GM23248 (cell line): ENCODE results near the gene RPRD1B. TPM values are rescaled to one million over a fixed set of nuclear protein-coding genes. Genes with fewer than 3 reads are reported as not detected.

ENCODE experiments used
- DNase-seq: peaks from one replicate; pipeline ENCODE4 v3.0.0-alpha.2; 2015
- H2AFZ ChIP-seq: fragments of 200-600 bp; sonication (generic); 2 replicates; pipeline ENCODE4 v1.6.1; 2016; ENCODE audit warnings: antibody characterized with exemption
- H3F3A ChIP-seq: fragments of 200-600 bp; sonication (generic); 2 replicates; pipeline ENCODE4 v1.6.1; 2016; ENCODE audit warnings: mild to moderate bottlenecking, antibody characterized with exemption, mixed run types; ENCODE audit not compliant: insufficient read depth
- H3K27ac ChIP-seq: fragments of 200-600 bp; sonication (generic); 2 replicates; pipeline ENCODE4 v1.5.1; 2016; ENCODE audit warnings: mild to moderate bottlenecking
- H3K27me3 ChIP-seq: fragments of 200-600 bp; sonication (generic); replicated peaks from 2 replicates; pipeline ENCODE4 v1.6.1; 2016; ENCODE audit warnings: mild to moderate bottlenecking; ENCODE audit not compliant: insufficient read depth
- H3K36me3 ChIP-seq: fragments of 200-600 bp; sonication (generic); 2 replicates; pipeline ENCODE4 v1.6.1; 2016; ENCODE audit warnings: low read depth, mild to moderate bottlenecking
- H3K4me1 ChIP-seq: fragments of 200-600 bp; sonication (generic); 2 replicates; pipeline ENCODE4 v1.6.1; 2016; ENCODE audit warnings: mild to moderate bottlenecking; ENCODE audit not compliant: insufficient read depth
- H3K4me2 ChIP-seq: fragments of 200-600 bp; sonication (generic); one replicate; pipeline ENCODE4 v1.6.1; 2016; ENCODE audit warnings: mild to moderate bottlenecking; ENCODE audit not compliant: unreplicated experiment
- H3K4me3 ChIP-seq: fragments of 200-600 bp; sonication (generic); 2 replicates; pipeline ENCODE4 v1.5.1; 2016; ENCODE audit warnings: mild to moderate bottlenecking
- H3K79me2 ChIP-seq: fragments of 200-600 bp; sonication (generic); 2 replicates; pipeline ENCODE4 v1.6.1; 2016; ENCODE audit warnings: mild to moderate bottlenecking; ENCODE audit not compliant: insufficient read depth
- H3K9ac ChIP-seq: fragments of 200-600 bp; sonication (generic); 2 replicates; pipeline ENCODE4 v1.6.1; 2016; ENCODE audit warnings: mild to moderate bottlenecking
- H3K9me2 ChIP-seq: fragments of 200-600 bp; sonication (generic); 2 replicates; pipeline ENCODE4 v1.6.1; 2016; ENCODE audit warnings: mixed run types, mild to moderate bottlenecking, moderate library complexity; ENCODE audit not compliant: insufficient read depth
- H3K9me3 ChIP-seq: fragments of 200-600 bp; sonication (generic); one replicate; pipeline ENCODE4 v1.6.1; 2017; ENCODE audit warnings: low read depth
- H4K20me1 ChIP-seq: fragments of 200-600 bp; sonication (generic); 2 replicates; pipeline ENCODE4 v1.6.0; 2016; ENCODE audit not compliant: insufficient read depth
- EZH2 ChIP-seq: fragments of 200-600 bp; sonication (generic); IDR thresholded peaks from 2 replicates; pipeline ENCODE4 v1.6.1; 2018; ENCODE audit warnings: antibody characterized with exemption, mild to moderate bottlenecking; ENCODE audit not compliant: insufficient read depth, poor library complexity, severe bottlenecking
- EZH2phosphoT487 ChIP-seq: fragments of 200-600 bp; sonication (generic); IDR thresholded peaks from 2 replicates; pipeline ENCODE4 v1.6.1; 2018; ENCODE audit warnings: antibody characterized with exemption, moderate library complexity, mild to moderate bottlenecking, low read depth; ENCODE audit not compliant: insufficient read depth
- WGBS, 2 experiments: methylation state at CpG; one replicate each; pipeline ENCODE4 v1.1.6; 2015 to 2017; ENCODE audit warnings: low lambda C conversion rate in 2 of 2, low coverage in 1 of 2; ENCODE audit errors: missing lambda C conversion rate in 2 of 2; 5-methylcytosine and 5-hydroxymethylcytosine counted together
- in situ Hi-C: fragments of 300-500 bp; cut with MboI; formaldehyde crosslinking; loops from 2 replicates; pipeline ENCODE4 v1.15.0; 2020
- polyA plus RNA-seq: library from polyadenylated mRNA; unstranded; fragments of >200 nt; fragmentation: Nextera tagmentation; extraction: Ambion mirVana; gene quantifications from 2 replicates; pipeline ENCODE4 v1.2.1, GENCODE V29; 2016
- total RNA-seq: library from RNA; depleted of rRNA; stranded (reverse); fragments of >200 nt; shearing (Covaris generic); gene quantifications from 2 replicates; pipeline ENCODE4 v1.2.3, GENCODE V29; 2014

Gene RPRD1B
- total and polyA plus RNA-seq, 2 experiments from 2014 or later: 13.5 to 15.6 TPM

GRCh38 chr20:38130687-38131587 is 97.4 kb downstream of the RPRD1B start:
- Histone ChIP-seq H3K36me3 (no peaks in the 10 kb centered on the region), H2AFZ (no peak overlapping the region), H3K4me1 (peaks cover 27% of the 10 kb centered on the region)

GRCh38 chr20:38131588-38132121 is 98.1 kb downstream of the RPRD1B start:
- Histone ChIP-seq H3K36me3 (no peaks in the 10 kb centered on the region), H2AFZ (no peak overlapping the region), H3K27me3 (no peaks in the 10 kb centered on the region), H3K4me3 (no peak overlapping the region), H3K9ac (no peak overlapping the region), H4K20me1 (no peaks in the 10 kb centered on the region), H3F3A (peaks cover 18% of the 10 kb centered on the region), H3K9me2 (no peaks in the 10 kb centered on the region), H3K4me2 (no peak overlapping the region), H3K79me2 (no peaks in the 10 kb centered on the region), H3K4me1 (peaks cover 25% of the 10 kb centered on the region), H3K9me3 (no peaks in the 10 kb centered on the region), H3K27ac (no peak overlapping the region)
- DNase-seq: no peak
- in situ Hi-C loops: no loop called here
- TF ChIP-seq EZH2phosphoT487 (no peak), EZH2 (no peak)
- 94% methylated on average over 3 of the region's 3 CpGs for WGBS, 2 experiments

More at GRCh38 chr20:38130687-38131587, 97.4 kb downstream of the RPRD1B start:
- Histone ChIP-seq H3K27ac (no peak overlapping the region), H3K4me2 (no peak overlapping the region), H3K9me2 (no peaks in the 10 kb centered on the region), H3K27me3 (no peaks in the 10 kb centered on the region), H4K20me1 (no peaks in the 10 kb centered on the region), H3K9ac (no peak overlapping the region), H3K79me2 (no peaks in the 10 kb centered on the region), H3K9me3 (no peaks in the 10 kb centered on the region), H3K4me3 (no peak overlapping the region), H3F3A (peaks cover 21% of the 10 kb centered on the region)
- no peak for DNase-seq
- 94% methylated on average over 18 to 19 of the region's 19 CpGs for WGBS, 2 experiments
- in situ Hi-C loops: no loop called here
- TF ChIP-seq EZH2 (no peak), EZH2phosphoT487 (no peak)

- H3K36me3 ChIP-seq: no peaks in the 10 kb centered on the region; the same call in 1 of the 2 replicates
- H3K9me2 ChIP-seq: no peaks in the 10 kb centered on the region
- no peaks in the 10 kb centered on the region for H3K79me2 ChIP-seq
- no peak overlapping the region for H2AFZ ChIP-seq
- H3K4me1 ChIP-seq: peaks cover 18% of the 10 kb centered on the region
- no peak overlapping the region for H3K9ac ChIP-seq
- in situ Hi-C loops: no loop called here
- no peaks in the 10 kb centered on the region for H3K9me3 ChIP-seq
- WGBS, 2 experiments: 86% methylated on average over 26 of the region's 26 CpGs
- TF ChIP-seq EZH2phosphoT487 (no peak), EZH2 (no peak)
- no peaks in the 10 kb centered on the region for H3K27me3 ChIP-seq
- H3K4me2 ChIP-seq: no peak overlapping the region
- no peak for DNase-seq
- H3K27ac ChIP-seq: no peak overlapping the region
- no peak overlapping the region for H3K4me3 ChIP-seq
- no peaks in the 10 kb centered on the region for H4K20me1 ChIP-seq
- peaks cover 13% of the 10 kb centered on the region for H3F3A ChIP-seq
Observed at GRCh38 chr20:38132156-38132909, 98.8 kb downstream of the RPRD1B start.

GRCh38 chr20:38132910-38133501 is 99.5 kb downstream of the RPRD1B start:
- no peak overlapping the region for H3K4me2 ChIP-seq
- 85 to 88% methylated on average over 11 of the region's 11 CpGs for WGBS, 2 experiments
- in situ Hi-C loops: no loop called here
- no peaks in the 10 kb centered on the region for H4K20me1 ChIP-seq
- H3K27ac ChIP-seq: no peak overlapping the region
- no peaks in the 10 kb centered on the region for H3K9me3 ChIP-seq
- H2AFZ ChIP-seq: no peak overlapping the region
- no peaks in the 10 kb centered on the region for H3K9me2 ChIP-seq
- peaks cover 13% of the 10 kb centered on the region for H3K4me1 ChIP-seq
- H3K9ac ChIP-seq: no peak overlapping the region
- H3K4me3 ChIP-seq: no peak overlapping the region
- no peaks in the 10 kb centered on the region for H3K27me3 ChIP-seq
- H3K79me2 ChIP-seq: no peaks in the 10 kb centered on the region
- peaks cover 6% of the 10 kb centered on the region for H3F3A ChIP-seq
- TF ChIP-seq EZH2phosphoT487 (no peak), EZH2 (no peak)
- H3K36me3 ChIP-seq: no peaks in the 10 kb centered on the region; the same call in 1 of the 2 replicates
- no peak for DNase-seq
